ENCODE measurements around the gene PHOSPHO1.

Gene PHOSPHO1

GRCh38 chr17:49219987-49220386 lies 10.6 kb downstream of the PHOSPHO1 start:
- in situ Hi-C loops (cut with MboI; ENCODE audit: low sequenced_read_pairs): no loop called here

GRCh38 chr17:49218941-49219913 lies 11.4 kb downstream of the PHOSPHO1 start:
- in situ Hi-C loops (cut with MboI; ENCODE audit: low sequenced_read_pairs): no loop called here

GRCh38 chr17:49217651-49218413 lies 12.8 kb downstream of the PHOSPHO1 start:
- in situ Hi-C loops (cut with MboI; ENCODE audit: low sequenced_read_pairs): no loop called here

GRCh38 chr17:49216953-49217650 lies 13.5 kb downstream of the PHOSPHO1 start:
- in situ Hi-C loops (cut with MboI; ENCODE audit: low sequenced_read_pairs): no loop called here

GRCh38 chr17:49216482-49216881 lies 14.1 kb downstream of the PHOSPHO1 start:
- in situ Hi-C loops (cut with MboI; ENCODE audit: low sequenced_read_pairs): no loop called here

GRCh38 chr17:49214676-49215360 lies 15.8 kb downstream of the PHOSPHO1 start:
- in situ Hi-C loops (cut with MboI; ENCODE audit: low sequenced_read_pairs): no loop called here

GRCh38 chr17:49213847-49214246 lies 16.7 kb downstream of the PHOSPHO1 start:
- in situ Hi-C loops (cut with MboI; ENCODE audit: low sequenced_read_pairs): no loop called here

- in situ Hi-C loops (cut with MboI; ENCODE audit: low sequenced_read_pairs): no loop called here
Observed at GRCh38 chr17:49213399-49213798, 17.2 kb downstream of the PHOSPHO1 start.

GRCh38 chr17:49210158-49211029 lies 20.2 kb downstream of the PHOSPHO1 start, which contains the start of the genes ABI3 and GNGT2:
TSS of gene ABI3 (plus strand) at chr17:49210707. CDS start at chr17:49210725, 18 bp downstream.
TSS of gene GNGT2 (minus strand) at chr17:49210574. CDS start at chr17:49207422, 3,152 bp downstream.
- in situ Hi-C loops (cut with MboI; ENCODE audit: low sequenced_read_pairs): no loop called here

GRCh38 chr17:49209061-49209571 lies 21.5 kb downstream of the PHOSPHO1 start:
- in situ Hi-C loops (cut with MboI; ENCODE audit: low sequenced_read_pairs): no loop called here

GRCh38 chr17:49204516-49204915 lies 26.1 kb downstream of the PHOSPHO1 start:
- in situ Hi-C loops (cut with MboI; ENCODE audit: low sequenced_read_pairs): no loop called here

- in situ Hi-C loops (cut with MboI; ENCODE audit: low sequenced_read_pairs): no loop called here
Observed at GRCh38 chr17:49203796-49204195, 26.8 kb downstream of the PHOSPHO1 start.

- in situ Hi-C loops (cut with MboI; ENCODE audit: low sequenced_read_pairs): no loop called here
Observed at GRCh38 chr17:49201481-49201927, 29.1 kb downstream of the PHOSPHO1 start.

GRCh38 chr17:49200423-49201083 lies 30.0 kb downstream of the PHOSPHO1 start:
- in situ Hi-C loops (cut with MboI; ENCODE audit: low sequenced_read_pairs): no loop called here

- in situ Hi-C loops (cut with MboI; ENCODE audit: low sequenced_read_pairs): no loop called here
Observed at GRCh38 chr17:49198211-49198610, 32.4 kb downstream of the PHOSPHO1 start.

- in situ Hi-C loops (cut with MboI; ENCODE audit: low sequenced_read_pairs): no loop called here
Observed at GRCh38 chr17:49197346-49197998, 33.1 kb downstream of the PHOSPHO1 start.

- in situ Hi-C loops (cut with MboI; ENCODE audit: low sequenced_read_pairs): no loop called here
Observed at GRCh38 chr17:49196520-49196919, 34.1 kb downstream of the PHOSPHO1 start.

- in situ Hi-C loops (cut with MboI; ENCODE audit: low sequenced_read_pairs): no loop called here
Observed at GRCh38 chr17:49195751-49196150, 34.8 kb downstream of the PHOSPHO1 start.

All from hTERT RPE-1 (cell line).